Stomach smooth muscle (tissue), 2 donors: ENCODE measurements around the gene PON3.

Source experiments
- H3K27ac ChIP-seq: one replicate; pipeline ENCODE4 v1.7.0; 2013; ENCODE audit warnings: mild to moderate bottlenecking, low read length, inconsistent platforms
- H3K27me3 ChIP-seq, 2 donors: one replicate each; pipeline ENCODE4 v1.7.0; 2013; ENCODE audit warnings: low read length in 2 of 2; ENCODE audit not compliant: insufficient read depth in 2 of 2, control insufficient read depth in 1 of 2
- H3K36me3 ChIP-seq, 2 donors: one replicate each; pipeline ENCODE4 v1.7.0; 2013; ENCODE audit warnings: low read length in 2 of 2; ENCODE audit not compliant: control insufficient read depth in 2 of 2, insufficient read depth in 2 of 2
- H3K4me1 ChIP-seq: one replicate; pipeline ENCODE4 v1.7.0; 2013; ENCODE audit warnings: low read length; ENCODE audit not compliant: control insufficient read depth, insufficient read depth
- H3K4me3 ChIP-seq, 2 donors: one replicate each; pipeline ENCODE4 v1.7.0; 2013; ENCODE audit warnings: low read length in 2 of 2
- H3K9ac ChIP-seq, 2 donors: one replicate each; pipeline ENCODE4 v1.7.0; 2013; ENCODE audit warnings: low read length in 2 of 2, mild to moderate bottlenecking in 1 of 2
- H3K9me3 ChIP-seq, 2 donors: one replicate each; pipeline ENCODE4 v1.7.0; 2013; ENCODE audit warnings: low read length in 2 of 2; ENCODE audit not compliant: control insufficient read depth in 2 of 2
- donor health status: healthy.
- donor health status: Pancreatic carcinoma.

Gene PON3

DNA sequence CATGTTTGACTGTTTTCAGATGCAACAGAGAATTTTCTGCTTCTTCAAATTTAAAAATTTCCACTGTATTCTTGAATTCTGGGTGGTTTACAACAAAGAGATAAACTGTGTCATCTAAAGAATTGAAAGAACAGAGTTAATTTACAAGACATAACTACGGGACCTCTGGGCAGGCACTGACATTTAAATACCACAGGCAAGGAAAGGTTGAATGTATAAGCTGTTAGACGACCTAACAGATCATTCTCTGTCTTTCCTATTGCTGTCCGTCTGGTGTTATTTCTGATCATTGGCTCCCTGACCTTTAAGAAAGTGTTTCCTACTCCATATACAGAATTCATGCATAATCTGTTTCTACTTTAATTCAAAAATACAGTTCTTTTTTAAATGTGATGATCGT, 15.5 kb upstream of the PON3 start:
- no peak overlapping the region for H3K4me3 ChIP-seq
- H3K36me3 ChIP-seq = peaks cover 7 to 16% of the 10 kb centered on the region in 2 donors
- no peaks in the 10 kb centered on the region for H3K9me3 ChIP-seq

DNA sequence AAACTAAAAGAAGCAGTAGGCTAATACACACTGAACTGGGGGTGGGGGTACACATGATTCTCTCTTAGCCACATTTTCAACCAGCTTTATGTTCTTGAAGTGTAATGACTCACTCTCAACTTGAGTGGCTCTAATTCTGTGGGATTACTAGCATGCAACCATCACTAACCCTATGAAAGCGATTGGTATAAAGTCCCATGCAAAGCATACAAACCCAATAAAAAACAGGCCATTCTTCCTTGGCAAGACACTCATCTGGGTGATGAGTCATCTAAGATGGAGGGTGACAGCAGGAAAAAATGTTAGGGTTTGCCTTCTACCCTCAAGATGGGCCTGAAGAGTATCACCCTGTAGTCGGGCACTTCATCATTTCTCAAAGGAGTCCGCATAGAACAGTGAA, 14.9 kb upstream of the PON3 start:
- no peaks in the 10 kb centered on the region for H3K4me1 ChIP-seq
- no peak overlapping the region for H3K4me3 ChIP-seq
- no peaks in the 10 kb centered on the region for H3K27me3 ChIP-seq
- no peaks in the 10 kb centered on the region for H3K9me3 ChIP-seq
- H3K9ac ChIP-seq = no peak overlapping the region
- H3K27ac ChIP-seq = no peak overlapping the region
- peaks cover 7 to 18% of the 10 kb centered on the region in 2 donors for H3K36me3 ChIP-seq

More for the DNA sequence above, 15.5 kb upstream of the PON3 start:
- Histone ChIP-seq H3K27ac (no peak overlapping the region), H3K27me3 (no peaks in the 10 kb centered on the region), H3K4me1 (no peaks in the 10 kb centered on the region), H3K9ac (no peak overlapping the region)

DNA sequence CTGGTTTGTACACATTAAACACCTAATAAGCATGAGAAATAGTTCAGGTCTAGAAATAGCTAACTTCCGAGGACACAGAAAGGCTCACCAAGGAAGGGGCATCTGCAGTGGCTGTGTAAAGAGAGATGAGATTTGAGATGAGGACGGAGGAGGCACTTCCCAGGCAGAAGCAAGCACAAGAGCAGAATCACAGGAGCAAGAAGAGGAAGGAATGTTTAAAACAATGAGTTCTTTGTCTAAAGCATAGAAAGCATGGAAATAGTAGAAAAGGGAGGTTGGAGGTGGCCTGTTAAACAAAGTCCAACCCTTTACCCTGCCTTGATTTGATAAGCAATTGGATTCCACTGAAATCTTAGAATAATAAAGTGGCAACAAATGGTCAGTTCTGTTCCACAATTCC, 11.6 kb upstream of the PON3 start:
- Histone ChIP-seq H3K27ac (no peak overlapping the region), H3K9me3 (no peaks in the 10 kb centered on the region), H3K9ac (no peak overlapping the region), H3K27me3 (no peaks in the 10 kb centered on the region), H3K4me3 (no peak overlapping the region), H3K36me3 (peaks cover 9 to 28% of the 10 kb centered on the region in 2 donors), H3K4me1 (no peaks in the 10 kb centered on the region)

DNA sequence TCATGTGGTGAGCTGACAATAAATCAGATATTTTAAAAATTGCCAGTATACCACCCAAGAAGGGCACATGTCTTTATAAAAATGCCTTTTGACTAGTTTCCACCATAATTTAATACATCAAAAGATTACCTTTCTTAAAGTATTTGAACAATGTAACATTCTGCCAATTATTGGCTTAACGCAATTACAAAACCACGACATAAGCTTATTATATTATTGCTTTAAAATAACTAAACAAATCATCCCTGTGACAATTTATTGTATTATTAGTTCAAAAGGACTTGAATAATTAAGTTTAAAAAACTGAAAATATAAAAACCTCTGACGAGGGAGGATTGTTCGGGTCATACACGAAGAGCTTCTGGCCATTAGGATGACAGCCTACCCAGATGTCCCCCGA, 9.6 kb upstream of the PON3 start:
- no peak overlapping the region for H3K4me3 ChIP-seq
- H3K27me3 ChIP-seq = no peaks in the 10 kb centered on the region
- no peaks in the 10 kb centered on the region for H3K9me3 ChIP-seq
- no peaks in the 10 kb centered on the region for H3K4me1 ChIP-seq
- peaks cover 6 to 19% of the 10 kb centered on the region in 2 donors for H3K36me3 ChIP-seq
- no peak overlapping the region for H3K9ac ChIP-seq
- H3K27ac ChIP-seq = no peak overlapping the region

DNA sequence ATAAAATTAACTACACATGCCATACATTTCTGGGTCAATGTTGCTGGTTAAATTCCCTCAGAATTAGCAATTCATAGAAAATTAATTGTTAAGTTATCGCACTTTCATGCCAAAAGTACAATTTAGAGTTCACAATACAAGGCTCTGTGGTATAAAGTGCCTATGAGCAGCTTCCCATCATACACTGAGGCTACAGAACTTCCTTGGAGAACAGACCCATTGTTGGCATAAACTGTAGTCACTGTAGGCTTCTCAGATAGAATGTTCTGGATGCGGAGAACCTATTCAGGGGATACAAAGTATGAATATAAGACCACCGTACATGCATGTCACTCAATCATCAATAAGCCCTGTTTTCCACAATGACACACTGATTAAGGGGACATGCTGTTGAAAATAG, 9.0 kb upstream of the PON3 start:
- H3K36me3 ChIP-seq = peaks cover 6 to 16% of the 10 kb centered on the region in 2 donors
- H3K4me1 ChIP-seq = no peaks in the 10 kb centered on the region
- H3K9ac ChIP-seq = no peak overlapping the region
- no peak overlapping the region for H3K27ac ChIP-seq
- H3K27me3 ChIP-seq = no peaks in the 10 kb centered on the region
- no peak overlapping the region for H3K4me3 ChIP-seq
- no peaks in the 10 kb centered on the region for H3K9me3 ChIP-seq

DNA sequence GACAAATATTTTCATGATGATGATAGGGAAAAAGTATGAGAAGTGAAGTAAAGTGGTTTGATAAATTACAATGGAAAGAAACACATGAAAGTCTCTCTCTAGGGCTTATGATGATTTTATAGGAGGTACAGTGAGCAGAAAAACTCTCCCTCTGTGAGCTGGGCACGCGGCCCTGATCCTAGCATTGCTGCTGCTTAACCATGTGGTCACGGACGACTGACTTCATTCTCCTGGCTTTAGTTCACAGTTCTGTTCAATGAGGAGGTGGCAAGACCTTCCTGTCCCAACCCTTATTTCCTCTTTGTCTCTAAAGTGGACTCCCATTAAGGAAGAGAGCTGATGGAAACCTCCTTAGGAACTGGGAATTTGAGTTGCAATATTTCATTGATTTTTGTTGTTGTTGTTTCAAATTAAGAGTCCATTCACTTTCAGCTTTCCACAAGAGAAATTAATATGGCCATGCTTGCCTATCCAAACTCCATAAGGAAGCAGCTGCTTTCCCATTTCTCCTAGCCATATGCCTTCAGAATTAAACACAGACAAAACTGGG, 8.2 kb upstream of the PON3 start:
- H3K9me3 ChIP-seq = no peaks in the 10 kb centered on the region
- H3K4me3 ChIP-seq = no peak overlapping the region
- no peaks in the 10 kb centered on the region for H3K4me1 ChIP-seq
- H3K36me3 ChIP-seq = peaks cover 6 to 15% of the 10 kb centered on the region in 2 donors
- no peak overlapping the region for H3K9ac ChIP-seq
- H3K27ac ChIP-seq = no peak overlapping the region
- H3K27me3 ChIP-seq = no peaks in the 10 kb centered on the region

DNA sequence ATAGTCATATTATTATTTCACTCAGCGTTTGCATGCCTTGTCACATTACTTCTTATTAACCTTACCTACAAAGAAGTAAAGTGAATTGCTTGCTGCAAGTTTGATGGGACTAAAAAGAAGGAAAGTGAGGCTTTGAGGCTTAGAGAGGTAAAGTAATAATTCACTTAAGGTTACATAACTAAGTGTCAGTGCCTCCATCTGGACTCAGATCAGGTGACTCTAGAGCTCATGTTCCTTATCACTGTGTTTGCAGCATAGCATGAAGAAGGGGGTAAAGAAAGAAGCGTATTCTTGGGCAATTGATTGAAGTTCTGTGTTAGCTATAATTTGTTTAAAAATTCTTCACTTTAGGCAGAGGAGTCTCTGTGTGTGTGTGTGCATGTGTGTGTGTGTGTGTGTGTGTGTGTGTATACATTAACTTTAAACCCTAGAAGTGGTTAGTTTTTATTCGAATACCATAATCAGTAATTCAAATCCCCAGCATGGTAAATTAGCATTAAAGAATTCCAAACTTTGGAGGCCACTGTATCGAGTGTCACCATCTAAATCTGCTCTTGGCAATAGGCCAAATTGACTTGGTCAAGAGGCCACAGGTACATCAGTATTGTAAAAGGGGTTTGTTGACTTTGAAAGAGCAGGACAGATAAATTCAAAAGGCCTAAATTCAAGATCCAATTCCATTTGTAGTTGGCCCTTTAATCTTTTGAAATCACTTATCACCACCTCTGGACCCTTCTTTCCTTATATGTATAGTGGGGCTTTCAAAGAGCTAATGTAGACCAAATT, 2.2 kb upstream of the PON3 start:
- H3K27ac ChIP-seq = no peak overlapping the region
- no peak overlapping the region for H3K9ac ChIP-seq

DNA sequence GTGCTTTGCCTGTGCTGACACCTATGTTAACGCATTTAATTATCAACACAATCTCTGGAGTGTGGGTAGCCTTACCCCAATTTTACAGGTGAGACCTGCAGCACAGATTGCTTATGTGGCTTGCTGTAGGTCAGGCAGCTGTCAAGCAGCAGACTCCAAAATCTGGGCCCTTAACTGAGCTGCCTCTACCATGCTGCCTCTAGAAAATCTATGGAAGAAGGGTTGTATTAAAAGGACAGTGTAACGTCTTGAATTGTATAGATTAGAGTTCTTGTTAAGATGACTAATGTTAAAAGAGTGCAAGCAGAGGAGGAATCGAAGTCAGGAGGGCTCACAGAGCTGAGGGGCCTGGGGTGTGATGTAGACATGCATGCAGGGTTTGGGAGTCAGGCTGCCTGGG, 1.2 kb upstream of the PON3 start:
- Histone ChIP-seq H3K9me3 (no peaks in the 10 kb centered on the region), H3K27me3 (peaks cover 13 to 26% of the 10 kb centered on the region in 2 donors), H3K4me1 (peaks cover 2% of the 10 kb centered on the region), H3K4me3 (no peak overlapping the region), H3K27ac (no peak overlapping the region), H3K9ac (no peak overlapping the region), H3K36me3 (no peaks in the 10 kb centered on the region)

More for the DNA sequence above, 2.2 kb upstream of the PON3 start:
- H3K4me3 ChIP-seq = no peak overlapping the region
- peaks cover 2% of the 10 kb centered on the region for H3K4me1 ChIP-seq
- H3K27me3 ChIP-seq = peaks cover 13 to 26% of the 10 kb centered on the region in 2 donors
- peaks cover 2% of the 10 kb centered on the region in 2 donors for H3K36me3 ChIP-seq
- no peaks in the 10 kb centered on the region for H3K9me3 ChIP-seq

DNA sequence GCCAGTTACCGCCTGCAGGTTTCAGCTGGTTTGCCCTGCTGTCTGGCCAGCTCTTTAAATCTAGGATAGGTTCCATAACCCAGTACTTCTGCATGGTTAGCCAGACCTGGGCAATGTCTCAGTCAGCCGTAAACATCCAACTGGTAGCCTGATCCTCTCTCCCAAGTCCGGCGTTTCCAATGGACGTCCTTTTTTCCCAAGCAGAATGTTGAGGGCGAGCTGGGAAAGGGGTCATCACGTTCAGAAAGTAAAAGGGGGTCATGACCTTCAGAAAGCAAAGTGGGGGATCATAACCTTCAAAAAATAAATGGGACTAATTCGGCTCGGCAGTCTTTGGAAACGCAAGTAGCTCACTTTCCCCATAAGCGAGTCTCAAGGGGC, 430 bp downstream of the PON3 start:
- H3K4me1 ChIP-seq = peaks cover 2% of the 10 kb centered on the region
- H3K27ac ChIP-seq = no peak overlapping the region
- H3K9me3 ChIP-seq = no peaks in the 10 kb centered on the region
- H3K4me3 ChIP-seq = peak overlapping the region; percentile 60 to 70
- no peaks in the 10 kb centered on the region for H3K36me3 ChIP-seq
- H3K27me3 ChIP-seq = peaks cover 13 to 26% of the 10 kb centered on the region in 2 donors
- no peak overlapping the region for H3K9ac ChIP-seq

DNA sequence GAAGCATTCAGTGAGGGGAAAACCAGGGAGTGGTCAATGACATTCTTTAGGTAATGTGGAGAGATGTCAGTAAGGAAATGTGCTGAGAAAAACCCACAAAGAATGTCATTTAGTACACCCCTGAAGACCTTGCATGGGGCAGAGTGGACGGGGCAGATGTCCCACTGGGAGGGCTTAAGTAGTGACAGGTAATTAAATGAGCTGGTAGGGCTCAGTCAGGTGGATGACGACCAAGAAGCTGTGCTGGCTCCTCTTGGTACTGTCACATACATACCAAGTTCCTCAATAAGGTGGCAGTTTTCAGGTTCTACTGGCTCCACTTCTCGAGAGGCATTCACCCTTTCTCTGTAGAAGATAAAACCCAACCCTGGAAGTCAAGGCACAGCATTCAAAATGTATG, 1.8 kb downstream of the PON3 start:
- no peaks in the 10 kb centered on the region for H3K36me3 ChIP-seq
- peaks cover 13 to 26% of the 10 kb centered on the region in 2 donors for H3K27me3 ChIP-seq
- H3K9me3 ChIP-seq = no peaks in the 10 kb centered on the region
- peaks cover 2% of the 10 kb centered on the region for H3K4me1 ChIP-seq
- H3K9ac ChIP-seq = no peak overlapping the region
- H3K4me3 ChIP-seq = no peak overlapping the region
- no peak overlapping the region for H3K27ac ChIP-seq

DNA sequence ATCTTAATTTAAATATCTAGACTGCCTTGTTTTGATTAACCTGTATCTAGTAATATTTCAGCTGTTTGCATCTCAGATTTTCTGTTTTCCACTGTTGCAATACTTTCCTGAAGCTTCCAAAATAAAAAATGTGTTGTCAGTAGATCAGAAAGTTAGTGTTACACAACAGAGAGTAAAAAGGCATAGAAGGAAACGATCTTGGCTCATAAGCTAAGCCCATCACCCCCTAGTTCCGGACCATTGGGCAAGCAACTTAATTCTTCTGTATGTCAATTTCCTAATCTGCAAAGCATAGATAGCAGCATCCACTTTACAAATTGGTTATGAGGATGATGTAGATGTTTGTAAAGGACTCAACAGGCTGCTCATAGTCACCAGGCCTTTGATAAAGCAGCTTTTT, 4.4 kb downstream of the PON3 start:
- Histone ChIP-seq H3K9ac (no peak overlapping the region), H3K4me1 (peaks cover 2% of the 10 kb centered on the region), H3K27me3 (peaks cover 8 to 16% of the 10 kb centered on the region in 2 donors), H3K36me3 (no peaks in the 10 kb centered on the region), H3K9me3 (no peaks in the 10 kb centered on the region), H3K27ac (no peak overlapping the region), H3K4me3 (no peak overlapping the region)
